Esophagus squamous epithelium (tissue), 5 donors: ENCODE measurements around the gene CERS3. TPM values are rescaled to one million over a fixed set of nuclear protein-coding genes. Genes with fewer than 3 reads are reported as not detected.

Experiments used
- DNase-seq: peaks from one replicate; lab custom pipeline; 2025; lab: John Stamatoyannopoulos, UW
- H3K27ac ChIP-seq, 4 donors: fragments of 200-600 bp; sonication (generic); one replicate each; pipeline ENCODE4 v1.5.1; 2016 to 2019; ENCODE audit warnings: mild to moderate bottlenecking in 1 of 4
- H3K27me3 ChIP-seq, 4 donors: fragments of 200-600 bp; sonication (generic); 1 replicate in 3 of 4; 2 replicates in 1 of 4; pipeline versions ENCODE4 v1.5.1 to v1.6.0; 2017 to 2021; ENCODE audit warnings: antibody characterized with exemption in 1 of 4
- H3K36me3 ChIP-seq, 3 donors: fragments of 200-600 bp; sonication (generic); one replicate each; pipeline ENCODE4 v1.5.1; 2016 to 2019
- H3K4me1 ChIP-seq, 3 donors: fragments of 200-600 bp; sonication (generic); one replicate each; pipeline ENCODE4 v1.5.1; 2017 to 2019
- H3K4me3 ChIP-seq, 4 donors: fragments of 200-600 bp; sonication (generic); 1 replicate in 3 of 4; 2 replicates in 1 of 4; pipeline ENCODE4 v1.5.1; 2016 to 2019; ENCODE audit warnings: mild to moderate bottlenecking in 2 of 4, moderate library complexity in 1 of 4
- H3K9me3 ChIP-seq, 3 donors: fragments of 200-600 bp; sonication (generic); one replicate each; pipeline ENCODE4 v1.5.1; 2016 to 2019
- CTCF ChIP-seq, 6 experiments: fragments of 450-650 bp in 4 of 6; fragments of 200-600 bp in 2 of 6; sonication (generic) in 2 of 6; IDR thresholded peaks; one replicate each; pipeline ENCODE4 v1.5.1; 2016 to 2019; ENCODE audit warnings: antibody characterized with exemption in 6 of 6, mild to moderate bottlenecking in 4 of 6, moderate library complexity in 4 of 6
- POLR2A ChIP-seq, 4 donors: fragments of 450-650 bp; IDR thresholded peaks; one replicate each; pipeline ENCODE4 v1.6.1; 2017; ENCODE audit warnings: antibody characterized with exemption in 4 of 4, mild to moderate bottlenecking in 4 of 4, moderate library complexity in 3 of 4
- WGBS, 2 donors: methylation state at CpG; one replicate each; pipeline ENCODE4 v1.1.5; 2018; 5-methylcytosine and 5-hydroxymethylcytosine counted together
- intact Hi-C: fragments of 100-400 bp; cut with DNase I; formaldehyde crosslinking; loops from one replicate; pipeline ENCODE4 v1.15.0; 2022
- total RNA-seq, 4 donors: library from RNA; depleted of rRNA; stranded (reverse); fragments of >200 nt; gene quantifications; one replicate each; pipeline ENCODE4 v1.1.0, GENCODE V29; 2016
- donor health status: DM: yes; HTN: yes; CAD: no.

Gene CERS3
- total RNA-seq: 100 to 1,000 TPM in 1 of 4 donors, 10 to 100 TPM in 3; 38.5 to 133 (median 81.9) TPM

- peak within 1 kb of the TSS; percentile 47 to 62 (median 53) for H3K4me3 ChIP-seq
- no peak for TF ChIP-seq CTCF (IDR thresholded peaks at IDR 0.05)
- peak in 3 of 4 donors; percentile 20 to 53 (median 32) for TF ChIP-seq POLR2A (IDR thresholded peaks at IDR 0.05)
- H3K36me3 ChIP-seq: no peaks in the 10 kb centered on the region
- intact Hi-C loops: no loop called here
- WGBS, 2 donors: 41 to 62% methylated on average over 7 to 9 of the region's 10 CpGs
- peak within 1 kb of the TSS; percentile 86 to 94 (median 91) for H3K27ac ChIP-seq
- no peaks in the 10 kb centered on the region for H3K27me3 ChIP-seq
- peaks cover 7 to 62% (median 13%) of the 10 kb centered on the region in 3 donors for H3K4me1 ChIP-seq
- no peak for DNase-seq
- no peaks in the 10 kb centered on the region for H3K9me3 ChIP-seq
These were observed at the start of gene CERS3 for GRCh38 chr15:100528833-100529428. Gene CERS3, minus strand, starts transcription at chr15:100528950. Its CDS starts 27,101 bp downstream, at chr15:100501849.

- intact Hi-C loops: no loop called here
- no peak overlapping the region for H3K27ac ChIP-seq
- peaks cover 0 to 10% (median 0%) of the 10 kb centered on the region in 3 donors for H3K4me1 ChIP-seq
- no peaks in the 10 kb centered on the region for H3K9me3 ChIP-seq
- no peak for TF ChIP-seq POLR2A (IDR thresholded peaks at IDR 0.05)
- TF ChIP-seq CTCF (IDR thresholded peaks at IDR 0.05): no peak
- no peak for DNase-seq
- peaks cover 0 to 59% (median 0%) of the 10 kb centered on the region in 3 donors for H3K36me3 ChIP-seq
- WGBS, 2 donors: 87 to 94% methylated on average over 4 of the region's 4 CpGs
- H3K4me3 ChIP-seq: no peak overlapping the region
- no peaks in the 10 kb centered on the region for H3K27me3 ChIP-seq
These were observed 44.8 kb upstream of the CERS3 start for GRCh38 chr15:100573526-100573925.

DNA sequence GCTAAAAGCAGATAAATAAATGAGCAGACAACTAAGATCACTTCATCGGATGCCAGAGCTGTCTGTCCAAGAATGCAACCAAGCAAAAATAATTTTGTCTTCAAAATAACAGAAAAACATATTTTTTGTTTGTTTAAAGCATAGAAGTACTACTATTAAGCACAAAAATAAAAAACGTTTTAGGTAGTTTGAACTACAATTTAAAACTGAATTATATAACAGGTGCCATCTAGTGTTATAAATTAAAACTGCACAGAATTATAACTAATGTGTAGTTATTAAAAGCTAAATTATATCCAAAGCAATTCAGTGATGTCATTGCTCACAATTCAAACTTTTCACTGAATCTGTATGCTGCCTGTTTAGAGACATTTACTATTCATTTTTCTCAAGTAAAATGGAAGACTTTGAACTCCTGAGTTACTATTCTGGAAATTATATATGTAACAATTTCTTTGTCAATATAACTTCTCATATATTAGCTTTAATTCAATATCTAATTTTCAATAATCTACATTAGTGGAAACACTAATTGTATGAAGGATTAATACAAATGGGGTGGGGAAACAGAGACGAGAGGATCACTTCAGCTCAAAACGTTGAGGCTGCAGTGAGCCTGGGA is 43.7 kb upstream of the CERS3 start:
- WGBS, 2 donors: 53 to 55% methylated on average over 4 of the region's 4 CpGs
- DNase-seq: no peak
- no peak for TF ChIP-seq POLR2A (IDR thresholded peaks at IDR 0.05)
- peak in 5 of 6 experiments; percentile 20 to 73 (median 65) for TF ChIP-seq CTCF (IDR thresholded peaks at IDR 0.05)
- intact Hi-C loops: no loop called here
- H3K36me3 ChIP-seq: peaks cover 0 to 65% (median 0%) of the 10 kb centered on the region in 3 donors
- H3K4me3 ChIP-seq: no peak overlapping the region
- H3K9me3 ChIP-seq: no peaks in the 10 kb centered on the region
- H3K4me1 ChIP-seq: peaks cover 0 to 10% (median 0%) of the 10 kb centered on the region in 3 donors
- H3K27ac ChIP-seq: no peak overlapping the region
- no peaks in the 10 kb centered on the region for H3K27me3 ChIP-seq

DNA sequence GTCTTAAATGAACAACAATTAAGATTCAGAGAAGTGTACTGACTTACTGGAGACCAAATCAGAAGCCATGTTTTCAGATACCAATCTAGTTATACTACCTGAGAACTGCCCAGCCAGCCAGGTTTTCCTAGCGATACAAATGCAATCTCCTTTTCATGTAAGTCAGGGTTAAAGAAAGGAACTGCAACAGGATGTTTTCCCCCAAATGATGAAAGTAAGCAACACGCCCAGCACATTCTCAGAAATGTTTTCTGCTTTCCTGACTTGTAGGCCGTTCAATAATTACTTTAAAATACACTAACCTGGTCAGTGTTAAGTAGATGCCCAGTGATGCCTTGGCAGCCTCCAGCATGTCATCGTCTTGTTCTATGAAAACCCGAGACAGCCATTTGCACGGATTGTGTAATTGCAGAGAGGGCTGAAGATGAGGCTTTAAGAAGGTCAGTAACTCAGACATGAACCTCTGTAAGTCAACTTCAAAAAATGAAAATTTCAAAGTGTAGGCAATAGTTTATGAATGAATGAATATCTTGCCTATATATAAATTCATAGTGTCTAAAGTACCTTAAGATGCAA is 42.9 kb upstream of the CERS3 start:
- Histone ChIP-seq H3K36me3 (peaks cover 0 to 65% (median 0%) of the 10 kb centered on the region in 3 donors), H3K4me1 (peaks cover 0 to 10% (median 0%) of the 10 kb centered on the region in 3 donors), H3K27ac (no peak overlapping the region), H3K9me3 (no peaks in the 10 kb centered on the region), H3K27me3 (no peaks in the 10 kb centered on the region), H3K4me3 (no peak overlapping the region)
- no peak for TF ChIP-seq POLR2A (IDR thresholded peaks at IDR 0.05)
- intact Hi-C loops: no loop called here
- DNase-seq: no peak
- WGBS, 2 donors: 74 to 75% methylated on average over 6 of the region's 6 CpGs

- TF ChIP-seq POLR2A (IDR thresholded peaks at IDR 0.05) (no peak), CTCF (IDR thresholded peaks at IDR 0.05) (no peak)
- DNase-seq: no peak
- Histone ChIP-seq H3K27me3 (no peaks in the 10 kb centered on the region), H3K36me3 (peaks cover 0 to 65% (median 0%) of the 10 kb centered on the region in 3 donors), H3K9me3 (no peaks in the 10 kb centered on the region), H3K27ac (no peak overlapping the region), H3K4me1 (peaks cover 0 to 18% (median 0%) of the 10 kb centered on the region in 3 donors), H3K4me3 (no peak overlapping the region)
- intact Hi-C loops: no loop called here
- 87 to 93% methylated on average over 4 of the region's 4 CpGs for WGBS, 2 donors
These were observed 42.1 kb upstream of the CERS3 start for GRCh38 chr15:100570735-100571313.
